Measurements from ENCODE around the gene RNU6-8.

RNU6-8 gene

DNA sequence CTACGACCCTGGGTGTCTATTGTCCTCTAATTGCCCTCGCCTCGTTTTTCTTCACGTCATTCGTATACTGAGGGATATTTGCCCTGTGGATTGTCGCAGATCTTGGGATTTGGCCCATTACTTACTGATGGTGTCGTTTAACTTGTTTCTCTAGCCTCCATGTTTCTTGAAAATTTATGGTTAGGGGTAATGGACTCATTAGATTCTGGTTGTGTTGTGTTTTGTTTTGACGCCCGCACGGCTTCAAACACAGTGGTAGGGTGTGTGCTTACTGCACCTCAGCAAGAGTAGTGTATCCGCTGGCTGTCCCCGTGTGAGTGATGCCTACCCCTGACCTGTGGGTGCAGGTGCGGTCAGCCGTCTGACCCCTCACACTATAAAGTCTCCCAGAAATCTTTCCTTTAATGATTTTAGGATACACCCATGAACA, 874 bp upstream of the RNU6-8 start:
- no peak for DNase-seq (ENCODE audit: low read depth)

DNA sequence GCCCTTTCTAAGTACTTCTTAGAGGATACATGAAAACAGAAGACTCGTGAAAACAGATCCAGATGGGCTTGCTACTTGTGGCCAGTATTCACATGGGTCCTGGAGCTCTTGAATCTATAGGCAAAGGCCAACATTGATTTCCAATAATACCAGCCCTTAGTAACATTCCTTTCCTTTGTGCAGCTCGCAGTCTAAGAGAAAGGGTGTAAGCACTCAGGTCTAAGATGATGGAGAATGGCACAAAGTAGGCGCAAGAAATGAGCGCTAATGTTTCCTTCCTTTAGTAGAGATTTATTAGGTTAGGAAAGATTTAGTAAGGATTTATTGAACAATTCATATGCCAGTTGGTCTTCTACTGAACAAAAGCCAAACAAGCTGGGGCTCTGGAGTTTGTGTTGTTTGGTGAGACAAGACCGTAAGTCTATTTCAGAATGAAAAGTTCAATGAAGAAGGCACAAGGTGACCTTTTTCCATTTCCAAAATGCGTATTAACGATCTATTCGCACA, 525 bp downstream of the RNU6-8 start:
- DNase-seq (ENCODE audit: low read depth) = no peak

DNA sequence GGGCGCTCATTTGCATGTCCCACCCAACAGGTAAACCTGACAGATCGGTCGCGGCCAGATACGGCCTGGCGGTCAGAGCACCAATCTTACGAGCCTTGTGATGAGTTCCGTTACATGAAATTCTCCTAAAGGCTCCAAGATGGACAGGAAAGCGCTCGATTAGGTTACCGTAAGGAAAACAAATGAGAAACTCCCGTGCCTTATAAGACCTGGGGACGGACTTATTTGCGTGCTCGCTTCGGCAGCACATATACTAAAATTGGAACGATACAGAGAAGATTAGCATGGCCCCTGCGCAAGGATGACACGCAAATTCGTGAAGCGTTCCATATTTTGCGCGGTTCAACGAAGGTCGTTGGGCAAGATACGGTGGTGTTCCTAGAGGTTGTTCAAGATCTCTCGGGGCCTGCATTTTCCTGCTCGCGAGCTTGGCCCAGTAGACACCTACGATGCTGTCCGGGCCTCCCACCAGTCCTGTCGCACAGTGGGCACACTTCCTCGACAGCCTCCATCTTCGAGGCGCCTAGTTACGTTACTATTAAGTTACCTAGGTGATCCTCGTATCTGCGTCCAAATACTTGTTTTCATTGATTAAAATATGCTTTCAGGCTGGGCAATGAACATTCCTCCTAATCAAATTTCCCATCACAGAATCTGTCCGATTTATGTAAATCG, 1.1 kb downstream of the RNU6-8 start, which contains the start of gene RNU6-7:
Gene RNU6-7, plus strand, starts transcription at position 230 of the 675 bp plus-strand sequence.
- DNase-seq (ENCODE audit: low read depth) = no peak

DNA sequence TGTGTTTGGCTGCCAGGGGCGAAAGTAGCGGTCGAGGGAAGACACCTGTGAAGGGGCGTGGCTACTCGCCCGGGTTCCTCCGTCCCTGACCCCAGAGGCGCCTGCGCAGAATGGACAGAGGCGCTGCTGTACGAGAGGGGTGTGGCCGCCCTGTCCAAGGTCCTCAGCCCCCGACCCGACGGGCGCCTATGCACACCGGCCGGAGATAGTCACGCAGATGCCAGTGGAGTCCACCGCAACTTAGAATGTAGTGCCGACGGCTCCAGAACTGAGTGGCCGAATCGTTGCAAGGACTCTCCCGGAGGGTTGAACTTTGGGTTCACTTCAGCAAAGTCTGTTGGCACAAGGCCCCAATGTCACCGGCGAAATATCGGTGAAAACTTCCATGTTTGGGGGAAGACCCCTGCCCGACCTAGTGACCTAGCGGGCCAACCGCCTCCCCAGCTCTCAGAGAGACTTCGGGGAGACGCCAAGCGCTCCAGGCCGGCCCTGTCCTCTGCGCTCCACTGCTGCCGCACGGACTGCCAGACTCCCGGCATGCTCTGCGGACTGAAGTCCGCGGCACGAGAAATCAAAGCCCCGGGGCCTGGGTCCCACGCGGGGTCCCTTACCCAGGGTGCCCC, 1.8 kb downstream of the RNU6-8 start:
- peak; percentile 17 for DNase-seq (ENCODE audit: low read depth)

DNA sequence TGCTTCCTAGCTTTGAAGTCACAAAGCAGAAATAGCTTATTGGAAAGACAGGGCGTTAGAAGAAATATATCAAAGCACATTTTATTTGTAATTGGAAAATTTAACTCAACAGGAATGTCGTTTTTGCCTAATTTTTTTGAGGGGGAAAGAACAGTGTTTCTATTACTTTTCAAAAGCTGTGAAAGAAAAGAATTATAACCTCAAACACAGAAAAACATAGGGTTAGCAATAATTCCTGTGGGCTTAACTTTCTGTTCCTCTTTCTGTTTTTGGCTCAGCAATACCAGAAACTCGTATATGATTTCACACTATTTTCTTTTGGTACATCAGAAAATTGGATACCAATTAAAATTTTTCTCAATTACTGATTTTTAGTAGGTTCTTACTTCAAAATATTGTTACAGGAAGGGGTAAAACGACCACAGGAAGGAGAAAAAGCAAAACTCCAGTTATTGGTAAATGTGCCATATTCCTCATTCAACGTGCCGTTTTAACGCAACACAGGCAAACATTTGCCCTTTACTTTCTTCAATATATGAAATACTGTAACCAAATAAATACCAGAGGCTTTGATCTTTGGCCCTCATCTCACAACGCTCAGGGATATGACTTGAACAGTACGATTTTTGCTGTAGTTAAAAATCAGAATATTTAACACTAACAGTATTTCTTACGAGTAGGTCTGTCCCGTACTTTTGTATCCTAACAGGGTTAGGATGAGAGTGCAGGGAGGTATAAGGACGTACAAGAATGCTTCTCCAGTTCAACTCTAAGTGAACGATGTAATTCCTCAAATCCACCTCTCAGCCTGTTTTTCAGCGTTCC, 2.5 kb downstream of the RNU6-8 start:
- no peak for DNase-seq (ENCODE audit: low read depth)

DNA sequence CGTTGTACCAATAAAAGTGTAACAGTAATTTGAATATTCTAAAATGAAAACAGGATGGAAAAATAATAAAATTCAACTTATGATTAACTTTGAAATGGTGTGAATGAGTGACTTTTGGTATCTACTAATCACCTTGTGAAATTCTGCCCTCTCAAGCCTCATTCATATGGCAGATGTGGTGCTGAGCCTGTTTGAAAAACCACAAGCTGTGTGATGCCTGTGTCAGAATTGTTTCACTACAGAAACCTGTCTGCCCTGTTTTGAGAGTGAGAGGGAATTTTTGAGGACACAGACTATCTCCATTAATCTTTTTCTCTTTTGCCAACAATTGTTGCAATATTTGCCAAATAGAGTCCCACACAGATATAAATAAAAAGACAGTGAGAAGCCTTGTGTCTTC, 5.2 kb downstream of the RNU6-8 start:
- no peak for DNase-seq (ENCODE audit: low read depth)

DNA sequence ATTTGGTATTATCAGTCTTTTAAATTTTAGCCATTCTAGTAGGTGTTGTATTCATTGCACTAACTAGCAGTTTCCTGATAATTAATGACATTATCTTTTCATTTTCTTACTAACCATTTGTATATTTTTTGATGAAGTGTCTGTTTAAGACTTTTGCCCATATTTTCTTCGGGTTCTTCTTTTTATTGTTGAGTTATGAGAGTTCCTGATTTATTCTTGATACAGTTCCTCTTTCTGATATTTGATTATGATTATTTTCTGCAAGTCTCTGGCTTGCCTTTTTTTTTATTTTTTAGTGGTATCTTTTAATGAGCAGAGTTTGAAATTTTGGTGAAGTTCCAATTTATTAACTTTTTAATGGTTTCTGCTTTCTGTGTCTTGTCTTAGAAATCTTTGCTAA, 7.4 kb downstream of the RNU6-8 start:
- no peak for DNase-seq (ENCODE audit: low read depth)

DNA sequence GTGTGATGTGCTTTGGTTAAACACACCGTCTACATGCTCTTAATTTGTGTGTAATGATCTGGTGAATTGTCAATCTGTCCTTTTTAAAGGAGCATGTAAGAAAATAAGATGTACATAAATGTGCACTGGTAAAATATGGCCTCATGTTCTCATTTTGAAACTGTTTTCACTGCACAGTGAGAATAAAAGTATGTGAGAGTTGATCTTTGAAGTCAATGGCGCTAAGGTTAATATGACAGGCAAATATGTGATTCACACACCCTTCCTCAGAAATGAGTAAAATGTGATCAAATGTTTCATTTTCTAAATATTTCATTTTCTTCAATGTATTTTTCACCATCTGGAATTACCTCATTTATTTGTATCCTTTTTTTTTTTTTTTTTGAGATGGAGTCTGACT, 9.5 kb downstream of the RNU6-8 start:
- DNase-seq (ENCODE audit: low read depth) = no peak

DNA sequence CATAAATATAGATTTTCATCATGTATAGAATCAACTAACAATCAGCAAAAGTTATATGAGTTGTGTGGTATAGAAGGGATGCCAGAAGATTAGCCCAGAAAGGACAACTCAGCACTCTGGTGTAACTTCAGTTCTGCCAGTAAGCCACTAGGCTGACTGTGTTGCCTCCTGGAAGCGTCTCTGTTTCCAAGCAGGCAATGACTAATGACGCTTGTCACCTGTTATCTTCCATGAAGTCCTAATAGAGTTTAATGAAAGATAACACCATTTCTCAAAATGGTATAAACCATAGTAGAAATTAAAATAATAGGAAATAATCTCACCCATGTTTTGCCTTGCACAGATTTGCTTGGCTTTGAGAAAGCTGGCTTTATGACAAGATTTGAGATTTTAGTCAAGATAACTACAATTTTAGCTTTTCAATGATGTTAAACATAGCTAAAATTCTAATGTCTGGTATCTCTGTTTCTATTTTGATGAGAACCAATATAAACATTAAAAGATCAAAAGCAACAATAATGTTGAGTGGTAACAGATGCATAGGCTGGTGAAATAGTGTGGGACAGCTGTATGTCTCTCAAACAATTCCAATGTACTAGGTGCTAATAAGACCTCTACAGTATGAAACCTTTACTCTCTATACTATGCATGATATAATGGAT, 10.2 kb downstream of the RNU6-8 start:
- DNase-seq (ENCODE audit: low read depth) = no peak

DNA sequence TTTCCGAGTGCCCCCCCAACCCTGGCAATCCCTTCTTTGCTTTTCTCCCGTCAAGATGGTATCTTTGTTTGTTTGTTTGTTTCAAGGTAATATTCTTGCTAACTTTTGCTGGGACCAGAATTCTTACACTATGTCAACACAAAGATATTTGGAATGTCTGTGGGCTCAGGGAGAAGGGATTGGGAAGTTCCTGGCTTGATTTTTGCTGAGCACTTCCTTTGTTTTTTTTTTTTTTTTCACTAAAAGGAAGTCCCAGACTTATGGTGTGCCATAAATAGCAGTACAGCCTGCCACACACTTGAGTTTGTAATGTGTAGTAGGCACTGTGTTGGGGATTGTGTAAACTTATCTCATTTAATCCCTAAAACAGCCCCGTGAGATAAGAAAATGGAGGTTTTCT, 12.4 kb downstream of the RNU6-8 start:
- no peak for DNase-seq (ENCODE audit: low read depth)

DNA sequence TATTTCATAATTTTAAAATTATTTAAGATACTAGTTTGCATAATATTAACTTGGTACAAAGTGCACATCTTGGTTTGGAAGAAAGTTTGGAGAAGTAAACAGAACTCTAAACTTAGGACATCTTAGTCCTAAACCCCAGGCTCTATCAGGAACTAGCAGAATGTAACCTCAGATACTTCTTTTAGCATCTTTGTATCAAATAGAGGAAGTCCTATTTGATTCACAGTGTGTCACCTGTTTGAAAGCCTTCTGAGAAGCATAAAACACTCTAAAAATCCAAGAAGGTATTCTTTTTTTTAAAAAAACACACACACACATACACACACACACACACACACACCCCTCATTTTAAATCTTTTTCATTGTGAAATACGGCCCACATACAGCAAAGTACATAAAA, 13.3 kb downstream of the RNU6-8 start:
- no peak for DNase-seq (ENCODE audit: low read depth)

DNA sequence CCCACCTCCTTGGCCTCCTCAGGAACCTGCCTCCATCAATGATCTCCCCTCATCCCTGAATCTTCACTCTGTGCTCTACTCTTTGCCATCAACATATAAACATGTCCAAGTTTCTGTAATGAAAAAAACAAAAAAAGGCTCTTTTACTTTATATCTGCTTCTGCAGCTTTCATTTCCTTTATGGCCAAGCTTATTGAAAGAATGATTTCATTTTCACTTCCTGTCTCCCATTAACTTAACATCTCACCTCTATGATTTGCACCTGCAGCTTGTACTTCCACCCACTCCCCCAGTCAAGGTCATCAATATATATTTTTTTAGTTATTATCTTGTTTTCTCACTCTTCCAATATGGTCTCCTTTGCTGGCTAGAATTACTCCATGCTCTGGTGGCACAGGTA, 16.8 kb downstream of the RNU6-8 start:
- no peak for DNase-seq (ENCODE audit: low read depth)

DNA sequence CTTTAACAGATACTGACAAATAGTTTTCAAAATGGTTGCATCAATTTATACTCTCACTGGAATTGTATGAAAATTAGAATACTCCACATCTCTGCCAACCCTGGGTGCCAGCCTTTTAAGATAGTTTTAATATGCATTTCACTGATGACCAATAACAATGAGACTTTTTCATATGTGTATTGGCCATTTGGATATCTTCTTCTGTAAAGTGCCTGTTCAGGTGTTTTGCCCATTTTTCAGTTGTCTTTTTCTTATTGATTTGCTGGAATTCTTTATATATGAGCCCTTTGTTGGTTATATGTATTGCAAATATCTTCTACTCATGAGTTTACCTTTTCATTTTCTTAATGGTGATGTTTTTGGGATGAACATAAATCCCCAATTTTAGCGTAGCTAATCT, 18.0 kb downstream of the RNU6-8 start:
- DNase-seq (ENCODE audit: low read depth) = no peak

DNA sequence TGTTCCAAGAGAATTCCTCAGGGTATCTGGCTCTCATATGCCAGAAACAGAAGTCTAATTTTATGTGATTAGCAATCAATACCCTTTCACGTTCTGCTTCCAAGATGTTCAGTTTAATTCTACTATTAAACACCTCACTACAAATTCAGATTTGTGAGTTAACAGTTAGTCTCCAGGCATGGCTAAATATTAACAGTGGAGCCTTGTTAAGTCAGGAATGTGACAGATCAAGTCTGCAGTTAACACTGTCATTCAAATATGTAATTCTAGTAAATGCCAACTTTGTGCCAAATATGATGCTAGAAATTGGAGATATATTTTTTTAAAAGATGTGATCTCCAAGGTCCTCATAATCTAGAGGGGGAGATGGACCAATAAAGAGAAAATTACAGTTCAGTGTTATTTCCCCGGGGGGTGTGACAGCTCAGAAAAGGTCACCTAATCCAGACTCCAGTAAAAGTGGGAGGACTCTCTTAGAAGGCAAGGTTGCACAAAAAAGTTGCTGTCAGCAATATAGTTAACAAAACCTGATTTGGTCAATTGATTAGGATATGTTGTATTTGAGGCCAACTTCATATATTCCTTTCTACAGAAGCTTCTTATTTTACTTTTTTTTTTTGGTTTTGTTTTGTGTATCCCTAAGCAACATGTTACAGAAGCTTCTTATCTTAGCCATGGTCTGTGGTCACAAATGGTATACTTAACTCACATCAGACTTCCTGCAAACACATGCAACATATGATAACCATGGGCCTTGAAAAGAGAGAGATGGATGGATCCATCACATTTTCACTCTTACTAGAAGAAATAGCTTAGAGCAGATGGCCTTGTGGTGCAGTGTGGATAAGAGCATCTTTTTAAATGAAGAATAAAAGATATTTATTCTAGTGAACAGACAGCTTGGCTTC, 19.7 kb downstream of the RNU6-8 start:
- no peak for DNase-seq (ENCODE audit: low read depth)

DNA sequence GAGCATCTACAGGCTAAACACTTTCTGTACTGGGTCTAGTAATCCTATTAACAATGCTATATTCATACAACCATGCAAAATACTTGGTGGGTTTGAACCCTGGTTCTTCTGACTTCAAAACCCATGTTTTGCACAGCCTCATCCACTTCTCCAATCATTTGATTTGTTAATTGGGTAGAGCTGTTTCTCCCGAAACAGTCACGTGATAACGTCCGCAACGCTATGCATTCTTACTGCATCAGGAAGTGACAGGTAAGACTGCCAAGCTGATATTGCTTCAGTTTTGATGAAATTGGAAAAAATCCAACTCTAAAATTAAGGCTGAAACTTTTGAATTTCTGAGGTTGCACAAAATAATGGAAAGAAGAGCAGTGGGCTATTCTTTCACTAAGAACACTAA, 31.6 kb downstream of the RNU6-8 start:
- DNase-seq (ENCODE audit: low read depth) = no peak

DNA sequence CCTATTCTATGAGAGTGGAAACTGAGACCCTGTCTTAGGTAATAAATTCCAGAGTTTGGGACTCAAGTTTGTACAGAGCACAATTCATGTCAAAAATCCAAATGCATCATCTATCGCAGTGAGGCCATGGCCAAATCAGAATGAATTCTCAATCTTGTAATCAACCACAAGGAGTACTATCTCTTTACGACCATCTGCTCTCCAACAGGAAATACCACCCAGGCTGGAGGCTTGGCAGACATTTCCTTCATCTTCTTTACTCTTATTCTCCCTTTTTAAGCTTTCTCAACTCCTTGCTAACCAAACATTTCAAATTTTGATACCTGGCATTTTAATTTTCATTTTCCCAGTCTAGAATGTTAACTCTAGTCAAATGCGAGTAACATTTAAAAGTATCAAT, 33.9 kb downstream of the RNU6-8 start:
- no peak for DNase-seq (ENCODE audit: low read depth)

DNA sequence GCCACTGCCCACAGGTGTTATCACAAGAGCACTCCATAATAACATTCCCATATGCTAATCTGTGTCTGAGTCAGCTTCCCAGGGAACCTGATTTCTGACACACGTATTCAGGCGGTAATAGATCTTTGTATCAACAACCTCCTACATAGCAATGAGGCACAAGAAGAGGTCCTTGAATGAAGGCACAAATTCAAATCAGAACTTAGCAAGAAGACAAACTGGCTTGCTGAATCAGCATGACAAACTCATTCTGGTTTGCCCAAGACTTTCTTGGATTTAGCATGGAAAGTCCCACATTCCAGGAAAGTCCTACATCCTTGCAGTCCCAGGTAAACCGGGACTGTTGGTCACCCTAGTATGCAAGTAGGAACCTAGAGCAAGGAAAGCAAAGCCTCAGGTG, 35.2 kb downstream of the RNU6-8 start:
- DNase-seq (ENCODE audit: low read depth) = no peak

DNA sequence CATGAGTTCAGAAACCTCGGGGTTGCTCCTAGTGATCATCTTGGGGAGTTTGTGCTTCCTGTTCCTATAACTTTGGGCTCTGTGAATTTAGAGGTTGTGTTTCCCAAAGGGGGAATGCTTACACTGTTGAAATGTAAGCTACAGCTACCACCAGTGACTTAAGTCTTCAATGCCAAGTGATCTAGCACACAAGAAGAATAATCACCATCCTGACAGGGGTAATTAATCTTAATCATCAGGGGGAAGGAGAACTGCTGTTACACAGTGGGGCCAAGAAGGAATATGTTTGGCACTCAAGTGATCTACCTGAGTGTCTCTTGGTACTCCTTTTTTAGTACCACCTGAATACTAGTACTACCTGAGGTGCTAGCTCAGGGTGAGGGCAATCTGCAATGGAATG, 36.1 kb downstream of the RNU6-8 start:
- no peak for DNase-seq (ENCODE audit: low read depth)

DNA sequence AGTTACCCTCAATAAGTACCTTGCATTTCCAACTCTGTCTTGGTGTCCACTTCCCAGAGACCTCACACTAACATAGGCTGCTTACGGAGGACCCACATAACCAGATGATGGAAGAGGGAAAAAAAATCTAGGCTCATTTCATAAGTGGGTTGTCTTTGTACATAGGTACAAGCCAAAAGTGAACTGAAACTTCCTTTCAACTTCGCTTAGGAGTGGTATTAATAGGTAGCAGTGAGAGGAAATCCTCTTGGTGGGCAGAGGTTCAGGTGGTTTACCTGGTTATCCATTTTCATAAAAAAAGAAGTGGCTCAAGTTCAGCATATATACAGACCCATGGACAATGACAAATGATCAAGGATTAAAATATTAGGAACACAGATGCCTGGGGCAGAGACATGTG, 37.0 kb downstream of the RNU6-8 start:
- DNase-seq (ENCODE audit: low read depth) = no peak

Measured in fibroblast of gingiva (primary cell).